GM18507 (cell line): ENCODE data around the gene PRKN.

Experiments used
- DNase-seq: peaks from one replicate; pipeline ENCODE4 v3.0.0; 2011; ENCODE audit warnings: low read depth; ENCODE audit not compliant: insufficient read length; ENCODE audit errors: extremely low spot score
- FAIRE-seq: peaks from 2 replicates; lab custom pipeline; 2011; peaks lifted over from hg19 to GRCh38; lab: Jason Lieb, UNC

Gene PRKN

GRCh38 chr6:161405418-161405817 is 1322.1 kb downstream of the PRKN start:
- DNase-seq: no peak
- no peak for FAIRE-seq

- FAIRE-seq: no peak
- no peak for DNase-seq
Observed at GRCh38 chr6:161403717-161404116, 1323.8 kb downstream of the PRKN start.

- DNase-seq (no peak), FAIRE-seq (no peak)
Observed at GRCh38 chr6:161401587-161402309, 1325.8 kb downstream of the PRKN start.

- FAIRE-seq: no peak
Observed at GRCh38 chr6:161400671-161401070, 1326.9 kb downstream of the PRKN start.

GRCh38 chr6:161396539-161396938 is 1331.0 kb downstream of the PRKN start:
- no peak for FAIRE-seq
- DNase-seq: no peak

More at GRCh38 chr6:161400671-161401070, 1326.9 kb downstream of the PRKN start:
- no peak for DNase-seq

GRCh38 chr6:161395716-161396231 is 1331.8 kb downstream of the PRKN start:
- FAIRE-seq: no peak
- no peak for DNase-seq

- DNase-seq (no peak), FAIRE-seq (no peak)
Observed at GRCh38 chr6:161394437-161394836, 1333.1 kb downstream of the PRKN start.

- peak; percentile 93 for FAIRE-seq
- peak; percentile 53 for DNase-seq
Observed at GRCh38 chr6:161393839-161394364, 1333.7 kb downstream of the PRKN start.

- FAIRE-seq (no peak), DNase-seq (no peak)
Observed at GRCh38 chr6:161393292-161393691, 1334.3 kb downstream of the PRKN start.

GRCh38 chr6:161389756-161390155 is 1337.8 kb downstream of the PRKN start:
- no peak for FAIRE-seq

GRCh38 chr6:161383951-161384350 is 1343.6 kb downstream of the PRKN start:
- FAIRE-seq (no peak), DNase-seq (no peak)

More at GRCh38 chr6:161389756-161390155, 1337.8 kb downstream of the PRKN start:
- DNase-seq: no peak

GRCh38 chr6:161379834-161380582 is 1347.6 kb downstream of the PRKN start:
- FAIRE-seq (no peak), DNase-seq (no peak)

GRCh38 chr6:161378115-161378514 is 1349.5 kb downstream of the PRKN start:
- FAIRE-seq: no peak
- no peak for DNase-seq

- DNase-seq (no peak), FAIRE-seq (no peak)
Observed at GRCh38 chr6:161377116-161377515, 1350.5 kb downstream of the PRKN start.

GRCh38 chr6:161376367-161376766 is 1351.2 kb downstream of the PRKN start:
- DNase-seq: no peak
- no peak for FAIRE-seq

- FAIRE-seq (no peak), DNase-seq (no peak)
Observed at GRCh38 chr6:161374971-161375873, 1352.3 kb downstream of the PRKN start.

GRCh38 chr6:161373905-161374451 is 1353.6 kb downstream of the PRKN start:
- FAIRE-seq (peak; percentile 75), DNase-seq (peak; percentile 18)

GRCh38 chr6:161372422-161372793 is 1355.2 kb downstream of the PRKN start:
- FAIRE-seq (no peak), DNase-seq (no peak)

- FAIRE-seq: peak; percentile 84
- DNase-seq: peak; percentile 40
Observed at GRCh38 chr6:161370880-161371279, 1356.7 kb downstream of the PRKN start.
